ENCODE data around the gene RAB40A.

- no peak for TF ChIP-seq YY1 (IDR thresholded peaks at IDR 0.05; ENCODE audit: low read depth)
- no peak for TF ChIP-seq NFIC (IDR thresholded peaks at IDR 0.05)
- TF ChIP-seq EP300 (IDR thresholded peaks at IDR 0.05; ENCODE audit: borderline replicate concordance) = no peak
- TF ChIP-seq CREB1 (IDR thresholded peaks at IDR 0.05; ENCODE audit: low read depth) = no peak
- TF ChIP-seq CEBPB (IDR thresholded peaks at IDR 0.05) = no peak
- TF ChIP-seq TEAD4 (IDR thresholded peaks at IDR 0.05) = no peak
- TF ChIP-seq MAX (IDR thresholded peaks at IDR 0.05) = no peak
- no peak for TF ChIP-seq EGR1 (IDR thresholded peaks at IDR 0.05)
- no peak for TF ChIP-seq TAF1 (IDR thresholded peaks at IDR 0.05; ENCODE audit: low read depth)
- TF ChIP-seq FOXM1 (IDR thresholded peaks at IDR 0.05; ENCODE audit: borderline replicate concordance, low read depth) = no peak
These were observed 5.7 kb downstream of the RAB40A start for GRCh38 chrX:103513476-103514108.
